HG03159 (cell line): Measurements from ENCODE around the gene PIPOX.

Experiments used
- ATAC-seq: cut with Tn5 transposase; IDR thresholded peaks from one replicate; pipeline ENCODE4 v1.9.1; 2021; ENCODE audit warnings: mild to moderate bottlenecking, moderate library complexity; ENCODE audit not compliant: unreplicated experiment

Gene PIPOX

GRCh38 chr17:29093090-29093871, 50.3 kb downstream of the PIPOX start:
- ATAC-seq, result no peak

GRCh38 chr17:29094101-29094708, 51.3 kb downstream of the PIPOX start:
- ATAC-seq, result no peak

- ATAC-seq, result no peak
Measured at GRCh38 chr17:29095439-29095838, 52.5 kb downstream of the PIPOX start.

GRCh38 chr17:29096094-29096493, 53.2 kb downstream of the PIPOX start:
- ATAC-seq, result no peak

GRCh38 chr17:29099527-29099926, 56.6 kb downstream of the PIPOX start:
- no peak for ATAC-seq

GRCh38 chr17:29100296-29100695, 57.4 kb downstream of the PIPOX start:
- ATAC-seq, result no peak

- ATAC-seq, result no peak
Measured at GRCh38 chr17:29102046-29102445, 59.1 kb downstream of the PIPOX start.

GRCh38 chr17:29102741-29103181, 59.8 kb downstream of the PIPOX start:
- no peak for ATAC-seq

GRCh38 chr17:29103341-29103740, 60.4 kb downstream of the PIPOX start:
- ATAC-seq, result no peak
